CD14-positive monocyte (primary cell): ENCODE measurements around the gene PEX5L. TPM values are rescaled to one million over a fixed set of nuclear protein-coding genes. Genes with fewer than 3 reads are reported as not detected.

Experiments used
- DNase-seq, 3 donors: peaks; one replicate each; pipeline ENCODE4 v3.0.0-alpha.2; 2011 to 2022
- H2AFZ ChIP-seq: 2 replicates; pipeline ENCODE4 v1.6.0; 2012; ENCODE audit warnings: mild to moderate bottlenecking, low read depth, low read length, inconsistent platforms; ENCODE audit not compliant: insufficient read depth, poor library complexity, severe bottlenecking
- H3K27ac ChIP-seq, 2 donors: 1 replicate in 1 of 2; 2 replicates in 1 of 2; pipeline ENCODE4 v1.5.1; 2012 to 2013; ENCODE audit warnings: low read length in 2 of 2, control low read depth in 1 of 2, inconsistent platforms in 1 of 2, low read depth in 1 of 2, mild to moderate bottlenecking in 1 of 2
- H3K27me3 ChIP-seq, 2 donors: one replicate each; pipeline versions ENCODE4 v1.6.0 to v1.6.1; 2011 to 2013; ENCODE audit warnings: low read length in 2 of 2; ENCODE audit not compliant: control insufficient read depth in 2 of 2, insufficient read depth in 2 of 2
- H3K36me3 ChIP-seq, 2 donors: replicated peaks in 1 of 2; 1 replicate in 1 of 2; 2 replicates in 1 of 2; pipeline versions ENCODE4 v1.5.1 to v1.6.1; 2012 to 2013; ENCODE audit warnings: low read length in 2 of 2, control low read depth in 1 of 2, inconsistent platforms in 1 of 2, mild to moderate bottlenecking in 1 of 2; ENCODE audit not compliant: insufficient read depth in 2 of 2, control insufficient read depth in 1 of 2
- H3K4me1 ChIP-seq, 2 donors: 1 replicate in 1 of 2; 2 replicates in 1 of 2; pipeline versions ENCODE4 v1.5.1 to v1.6.1; 2012 to 2013; ENCODE audit warnings: low read length in 2 of 2, control low read depth in 1 of 2, inconsistent platforms in 1 of 2, mild to moderate bottlenecking in 1 of 2, moderate library complexity in 1 of 2; ENCODE audit not compliant: insufficient read depth in 2 of 2, control insufficient read depth in 1 of 2
- H3K4me2 ChIP-seq: replicated peaks from 2 replicates; pipeline ENCODE3; 2012; ENCODE audit warnings: low read length, moderate library complexity, mild to moderate bottlenecking; ENCODE audit not compliant: poor library complexity, severe bottlenecking; ENCODE audit errors: extremely low read depth
- H3K4me3 ChIP-seq, 3 experiments: fragments of 200-600 bp in 1 of 3; sonication (generic) in 1 of 3; replicated peaks in 1 of 3; 1 replicate in 2 of 3; 2 replicates in 1 of 3; pipeline ENCODE4 v1.5.1; 2011 to 2013; ENCODE audit warnings: low read length in 3 of 3, mild to moderate bottlenecking in 3 of 3, control low read depth in 2 of 3, low read depth in 2 of 3, inconsistent platforms in 1 of 3, moderate library complexity in 1 of 3
- H3K79me2 ChIP-seq: 2 replicates; pipeline ENCODE4 v1.6.0; 2012; ENCODE audit warnings: mild to moderate bottlenecking, control low read depth, inconsistent platforms, low read length, moderate library complexity; ENCODE audit not compliant: insufficient read depth
- H3K9ac ChIP-seq: 2 replicates; pipeline ENCODE4 v1.6.0; 2017; ENCODE audit warnings: low read length, mild to moderate bottlenecking; ENCODE audit not compliant: insufficient read depth, poor library complexity, severe bottlenecking
- H3K9me3 ChIP-seq, 2 donors: replicated peaks in 1 of 2; 1 replicate in 1 of 2; 2 replicates in 1 of 2; pipeline versions ENCODE4 v1.5.1 to v1.6.1; 2012 to 2013; ENCODE audit warnings: low read length in 2 of 2, control low read depth in 1 of 2; ENCODE audit not compliant: control insufficient read depth in 1 of 2, insufficient read depth in 1 of 2
- H4K20me1 ChIP-seq: 2 replicates; pipeline ENCODE4 v1.6.0; 2012; ENCODE audit warnings: mild to moderate bottlenecking, low read length, control low read depth, moderate library complexity; ENCODE audit not compliant: insufficient read depth
- H3K27ac Mint-ChIP-seq, 7 donors: one replicate each; pipeline ENCODE4 v1.8.0; 2020; ENCODE audit warnings: mild to moderate bottlenecking in 7 of 7, mixed read lengths in 7 of 7, moderate library complexity in 6 of 7, inconsistent platforms in 2 of 7
- H3K27me3 Mint-ChIP-seq, 3 donors: one replicate each; pipeline ENCODE4 v1.8.0; 2021 to 2022; ENCODE audit warnings: low read depth in 3 of 3, mild to moderate bottlenecking in 3 of 3, mixed read lengths in 3 of 3, moderate library complexity in 3 of 3, inconsistent platforms in 1 of 3
- H3K36me3 Mint-ChIP-seq, 2 donors: one replicate each; pipeline ENCODE4 v1.8.0; 2020; ENCODE audit warnings: mixed read lengths in 2 of 2, inconsistent platforms in 1 of 2, mild to moderate bottlenecking in 1 of 2
- H3K4me1 Mint-ChIP-seq: one replicate; pipeline ENCODE4 v1.8.0; 2020; ENCODE audit warnings: mild to moderate bottlenecking, mixed read lengths
- H3K4me3 Mint-ChIP-seq, 2 donors: one replicate each; pipeline ENCODE4 v1.8.0; 2020; ENCODE audit warnings: mild to moderate bottlenecking in 2 of 2, mixed read lengths in 2 of 2, moderate library complexity in 1 of 2
- H3K9me3 Mint-ChIP-seq, 7 donors: one replicate each; pipeline ENCODE4 v1.8.0; 2020 to 2022; ENCODE audit warnings: mixed read lengths in 7 of 7, mild to moderate bottlenecking in 6 of 7, moderate library complexity in 6 of 7, inconsistent platforms in 2 of 7
- WGBS: methylation state at CpG from one replicate; pipeline ENCODE4 v1.1.5; 2013; ENCODE audit warnings: missing lambda C conversion rate; ENCODE audit not compliant: insufficient coverage; 5-methylcytosine and 5-hydroxymethylcytosine counted together
- intact Hi-C, 2 donors: fragments of 100-400 bp; cut with micrococcal nuclease; formaldehyde crosslinking; loops; one replicate each; pipeline versions ENCODE4 v1.15.0 to v1.15.1; 2023
- polyA plus RNA-seq, 3 donors: library from polyadenylated mRNA; depleted of rRNA in 1 of 3; unstranded in 2 of 3; stranded (reverse) in 1 of 3; fragments of 300-500 nt in 2 of 3; fragments of >200 nt in 1 of 3; fragmentation: Illumina TruSeq in 2 of 3; gene quantifications; 1 replicate in 2 of 3; 2 replicates in 1 of 3; pipeline ENCODE4 v1.2.3, GENCODE V29; 2012 to 2021
- TF ChIP-seq, protein P1 (sequence below): fragments of 200-600 bp; IDR thresholded peaks from one replicate; pipeline ENCODE4 v1.8.0; 2022; ENCODE audit warnings: antibody characterized with exemption, mild to moderate bottlenecking

PEX5L gene
- polyA plus RNA-seq, 3 donors = not detected

DNA sequence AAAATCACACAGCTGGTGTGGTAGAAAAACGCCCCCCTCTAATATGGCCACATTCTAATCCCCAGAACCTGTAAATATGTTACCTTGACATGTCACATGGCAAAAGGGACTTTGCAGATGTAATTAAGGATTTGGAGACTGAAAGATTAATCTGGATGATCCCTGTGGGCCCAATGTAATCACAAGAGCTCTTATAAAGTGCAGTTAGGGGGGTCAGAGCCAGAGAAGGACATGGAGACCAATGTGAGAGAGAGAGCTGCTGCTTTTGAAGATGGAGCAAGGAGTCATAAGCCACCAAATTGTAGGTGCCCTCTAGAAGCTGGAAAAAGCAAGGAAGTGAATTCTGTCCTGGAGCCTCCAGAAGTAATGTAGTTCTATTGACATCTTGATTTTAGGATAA lies 152.6 kb downstream of the PEX5L start:
- no peak overlapping the region for H3K4me2 ChIP-seq
- intact Hi-C loops = no loop called here
- no peak overlapping the region for H3K9ac ChIP-seq
- H4K20me1 ChIP-seq = no peaks in the 10 kb centered on the region
- Mint-ChIP-seq H3K27me3 (peaks cover 0 to 4% (median 4%) of the 10 kb centered on the region in 3 donors), H3K4me3 (no peak overlapping the region), H3K36me3 (no peaks in the 10 kb centered on the region), H3K27ac (no peak overlapping the region), H3K9me3 (no peaks in the 10 kb centered on the region), H3K4me1 (no peaks in the 10 kb centered on the region)
- H3K27ac ChIP-seq = no peak overlapping the region
- no peaks in the 10 kb centered on the region for H3K36me3 ChIP-seq
- no CpG with 5 or more reads among the region's 1 CpG for WGBS
- no peaks in the 10 kb centered on the region for H3K4me1 ChIP-seq
- no peaks in the 10 kb centered on the region for H3K27me3 ChIP-seq
- H2AFZ ChIP-seq = no peak overlapping the region
- DNase-seq = no peak
- TF ChIP-seq, protein P1, sequence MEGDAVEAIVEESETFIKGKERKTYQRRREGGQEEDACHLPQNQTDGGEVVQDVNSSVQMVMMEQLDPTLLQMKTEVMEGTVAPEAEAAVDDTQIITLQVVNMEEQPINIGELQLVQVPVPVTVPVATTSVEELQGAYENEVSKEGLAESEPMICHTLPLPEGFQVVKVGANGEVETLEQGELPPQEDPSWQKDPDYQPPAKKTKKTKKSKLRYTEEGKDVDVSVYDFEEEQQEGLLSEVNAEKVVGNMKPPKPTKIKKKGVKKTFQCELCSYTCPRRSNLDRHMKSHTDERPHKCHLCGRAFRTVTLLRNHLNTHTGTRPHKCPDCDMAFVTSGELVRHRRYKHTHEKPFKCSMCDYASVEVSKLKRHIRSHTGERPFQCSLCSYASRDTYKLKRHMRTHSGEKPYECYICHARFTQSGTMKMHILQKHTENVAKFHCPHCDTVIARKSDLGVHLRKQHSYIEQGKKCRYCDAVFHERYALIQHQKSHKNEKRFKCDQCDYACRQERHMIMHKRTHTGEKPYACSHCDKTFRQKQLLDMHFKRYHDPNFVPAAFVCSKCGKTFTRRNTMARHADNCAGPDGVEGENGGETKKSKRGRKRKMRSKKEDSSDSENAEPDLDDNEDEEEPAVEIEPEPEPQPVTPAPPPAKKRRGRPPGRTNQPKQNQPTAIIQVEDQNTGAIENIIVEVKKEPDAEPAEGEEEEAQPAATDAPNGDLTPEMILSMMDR = no peak
- no peak overlapping the region for H3K4me3 ChIP-seq
- no peaks in the 10 kb centered on the region for H3K79me2 ChIP-seq
- H3K9me3 ChIP-seq = no peaks in the 10 kb centered on the region

DNA sequence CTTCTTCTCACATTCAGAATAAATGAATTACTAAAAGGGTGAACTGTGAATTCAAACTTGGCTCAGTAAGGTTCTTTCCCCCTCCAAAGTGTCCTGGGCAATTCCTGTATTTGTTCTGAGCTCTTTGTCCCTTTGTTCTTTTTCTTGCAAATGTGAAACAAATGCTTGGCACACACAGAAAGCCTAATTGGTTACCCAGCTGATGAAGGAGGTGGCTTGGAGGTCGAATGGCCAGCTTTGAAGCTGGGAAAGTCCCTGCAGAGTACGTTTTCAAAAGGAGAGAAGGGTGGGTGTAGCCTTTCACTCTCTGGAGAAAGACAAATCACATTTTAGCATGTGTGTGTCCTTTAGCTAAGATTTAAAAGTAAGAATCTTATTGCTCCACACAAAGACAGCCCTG lies 154.4 kb downstream of the PEX5L start:
- H3K4me3 ChIP-seq = no peak overlapping the region
- TF ChIP-seq, protein P1 = no peak
- 0% methylated on average over 1 of the region's 2 CpGs for WGBS
- no peaks in the 10 kb centered on the region for H3K4me1 ChIP-seq
- no peaks in the 10 kb centered on the region for H3K36me3 Mint-ChIP-seq
- H3K4me3 Mint-ChIP-seq = no peak overlapping the region
- H3K9me3 ChIP-seq = no peaks in the 10 kb centered on the region
- no peak overlapping the region for H3K4me2 ChIP-seq
- DNase-seq = no peak
- no peaks in the 10 kb centered on the region for H4K20me1 ChIP-seq
- no peaks in the 10 kb centered on the region for H3K4me1 Mint-ChIP-seq
- peaks cover 0 to 1% (median 0%) of the 10 kb centered on the region in 7 donors for H3K9me3 Mint-ChIP-seq
- H3K9ac ChIP-seq = no peak overlapping the region
- no peaks in the 10 kb centered on the region for H3K36me3 ChIP-seq
- H3K27ac Mint-ChIP-seq = no peak overlapping the region
- intact Hi-C loops = no loop called here
- H3K79me2 ChIP-seq = no peaks in the 10 kb centered on the region
- no peak overlapping the region for H3K27ac ChIP-seq
- no peaks in the 10 kb centered on the region for H3K27me3 ChIP-seq
- no peak overlapping the region for H2AFZ ChIP-seq
- peaks cover 0 to 6% (median 3%) of the 10 kb centered on the region in 3 donors for H3K27me3 Mint-ChIP-seq
